ENCODE data around the gene CNTNAP4.

CNTNAP4 gene

DNA sequence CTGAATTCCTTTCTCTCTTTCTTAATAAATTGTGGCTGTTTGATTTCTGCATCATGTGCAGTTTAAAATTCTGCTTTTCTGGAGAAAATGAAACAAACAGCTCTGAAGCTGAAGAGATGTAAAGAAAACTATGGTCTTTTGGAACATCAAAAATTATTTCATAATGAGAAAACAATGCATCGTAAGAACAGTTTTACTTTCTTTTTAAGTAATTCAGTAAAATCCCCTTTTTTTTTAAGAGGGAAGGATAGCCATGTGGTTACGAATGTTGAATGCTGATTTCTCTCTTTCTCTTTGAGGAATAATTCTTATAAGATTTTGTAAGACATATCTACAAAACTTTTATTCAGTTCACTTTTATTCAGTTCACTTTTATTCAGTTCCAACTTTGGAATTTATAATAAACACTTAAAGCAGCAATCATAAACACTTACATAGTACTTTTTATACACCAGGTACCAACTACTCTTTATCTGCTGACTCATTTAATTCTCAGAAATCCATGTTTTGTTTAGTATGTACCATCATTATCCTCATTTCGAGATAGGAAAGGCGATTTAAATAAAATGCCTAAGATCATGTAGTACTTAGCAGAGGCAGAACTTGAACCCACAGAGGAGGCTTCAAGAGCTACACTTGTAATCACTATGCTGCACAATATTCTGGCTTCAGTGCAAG is 26.6 kb downstream of the CNTNAP4 start:
- DNase-seq (ENCODE audit: low read depth, low spot score): no peak

DNA sequence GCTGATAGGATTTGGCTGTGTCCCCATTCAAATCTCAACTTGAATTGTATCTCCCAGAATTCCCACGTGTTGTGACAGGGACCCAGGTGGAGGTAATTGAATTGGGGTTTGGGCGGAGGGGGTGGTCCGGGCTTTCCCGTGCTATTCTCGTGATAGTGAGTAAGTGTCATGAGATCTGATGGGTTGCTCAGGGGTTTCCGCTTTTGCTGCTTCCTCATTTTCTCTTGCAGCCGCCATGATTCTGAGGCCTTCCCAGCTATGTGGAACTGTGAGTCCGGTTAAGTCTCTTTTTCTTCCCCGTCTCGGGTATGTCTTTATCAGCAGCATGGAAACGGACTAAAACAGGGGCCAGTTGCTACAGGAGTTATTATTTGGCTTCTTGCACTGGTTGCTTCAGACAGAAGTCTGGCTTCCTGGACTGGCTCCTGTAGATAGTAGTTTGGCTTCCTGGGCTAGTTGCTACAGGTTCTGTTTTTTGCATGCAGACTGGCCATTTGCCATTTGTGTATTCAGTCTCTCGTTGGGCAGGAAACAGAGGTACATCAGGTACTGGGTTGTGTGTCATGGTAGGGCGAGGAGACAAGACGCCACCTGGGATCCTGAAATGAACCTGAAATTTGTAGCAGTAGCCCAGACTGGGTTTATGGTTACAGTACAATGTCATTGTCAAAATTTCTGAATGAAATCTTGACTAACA is 32.6 kb downstream of the CNTNAP4 start:
- DNase-seq (ENCODE audit: low read depth, low spot score): no peak

DNA sequence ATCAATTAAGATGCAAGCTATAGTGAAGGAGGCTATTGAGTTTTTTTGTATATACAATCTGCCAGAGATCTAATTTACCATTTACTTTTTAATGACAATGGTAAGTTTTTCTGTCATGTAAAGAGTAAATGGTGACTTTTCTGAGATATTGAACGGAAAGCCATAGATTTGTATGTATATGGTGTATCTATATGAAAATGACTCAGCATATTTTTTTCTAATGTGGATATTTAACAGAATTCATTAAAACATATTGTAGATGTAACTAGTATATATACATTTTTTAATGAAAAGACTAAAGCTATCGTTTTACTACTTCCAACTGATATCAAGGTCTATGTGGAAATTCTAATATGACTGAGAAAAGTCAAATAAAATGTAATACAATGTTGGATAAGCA is 34.1 kb downstream of the CNTNAP4 start:
- no peak for DNase-seq (ENCODE audit: low read depth, low spot score)

DNA sequence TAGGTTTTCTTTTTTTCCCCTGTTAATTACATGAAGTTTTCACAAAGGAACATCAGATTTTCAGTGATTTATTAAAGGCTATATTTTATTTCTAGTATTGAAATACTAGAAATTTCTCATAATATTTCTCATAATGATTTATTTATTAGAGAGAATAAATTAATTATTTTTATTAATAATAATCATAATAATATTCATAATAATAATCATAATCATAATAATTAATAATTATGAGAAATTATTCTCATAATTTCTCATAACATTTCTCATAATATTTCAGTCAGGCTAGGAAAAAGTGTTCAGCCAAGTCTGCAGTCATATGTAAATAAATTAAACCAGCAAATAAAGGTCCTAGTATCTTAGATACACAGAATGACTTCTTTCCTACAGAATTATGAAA is 41.4 kb downstream of the CNTNAP4 start:
- DNase-seq (ENCODE audit: low read depth, low spot score): no peak

DNA sequence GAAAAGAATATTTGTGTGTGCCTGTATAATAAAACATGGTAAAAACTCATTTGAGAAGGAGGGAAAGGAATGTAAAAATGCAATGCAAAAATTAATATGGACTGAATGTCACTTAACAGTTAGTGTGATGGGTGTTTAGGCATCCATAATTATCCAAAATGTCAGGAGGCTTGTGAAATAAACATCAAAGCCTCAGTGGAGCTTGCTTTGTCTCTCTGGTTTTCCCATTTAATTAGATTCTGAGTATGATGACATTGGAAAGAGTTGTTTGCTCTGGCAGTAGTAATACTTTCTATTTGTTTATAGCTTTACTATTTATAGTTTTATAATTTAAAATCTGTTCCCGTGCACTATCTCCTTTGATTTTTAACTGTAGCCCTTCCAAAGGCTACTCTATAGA is 51.9 kb downstream of the CNTNAP4 start:
- no peak for DNase-seq (ENCODE audit: low read depth, low spot score)

DNA sequence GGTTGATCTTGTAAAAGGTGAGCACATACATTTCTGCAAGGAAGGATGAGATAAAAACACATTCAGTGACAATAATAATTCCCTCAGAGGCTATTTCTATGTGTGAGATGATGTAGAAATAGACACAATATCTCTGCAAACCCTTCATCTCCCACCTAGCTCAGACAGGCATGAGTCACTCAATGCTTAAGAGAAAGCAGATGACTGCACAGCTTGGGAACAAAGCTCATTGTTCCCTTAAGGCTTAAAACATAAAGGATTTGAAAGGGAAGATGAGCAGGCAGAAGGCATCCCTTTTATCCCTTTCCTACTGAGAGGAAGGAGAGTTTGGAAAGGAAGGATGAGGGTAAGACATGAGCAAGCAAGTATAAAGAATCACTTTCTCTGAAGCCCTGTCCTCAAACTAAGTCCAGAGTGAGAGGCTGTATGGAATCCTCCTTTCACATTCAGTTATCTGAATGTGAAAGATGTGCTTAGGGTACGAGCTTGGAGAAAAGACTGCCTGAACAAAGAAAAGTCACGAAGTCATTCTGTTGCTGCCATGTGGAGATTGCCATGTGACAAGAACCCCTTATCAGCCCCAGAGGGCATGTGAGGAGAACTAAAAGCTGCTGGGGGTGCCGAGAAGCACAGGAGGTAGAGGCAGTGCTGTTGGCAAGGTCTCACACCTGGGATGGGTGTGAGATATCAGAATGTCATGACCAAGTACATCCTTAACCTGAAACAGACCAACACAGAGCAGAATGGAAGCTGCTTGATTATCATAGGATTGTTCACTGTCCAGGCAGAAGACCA is 58.2 kb downstream of the CNTNAP4 start:
- no peak for DNase-seq (ENCODE audit: low read depth, low spot score)

DNA sequence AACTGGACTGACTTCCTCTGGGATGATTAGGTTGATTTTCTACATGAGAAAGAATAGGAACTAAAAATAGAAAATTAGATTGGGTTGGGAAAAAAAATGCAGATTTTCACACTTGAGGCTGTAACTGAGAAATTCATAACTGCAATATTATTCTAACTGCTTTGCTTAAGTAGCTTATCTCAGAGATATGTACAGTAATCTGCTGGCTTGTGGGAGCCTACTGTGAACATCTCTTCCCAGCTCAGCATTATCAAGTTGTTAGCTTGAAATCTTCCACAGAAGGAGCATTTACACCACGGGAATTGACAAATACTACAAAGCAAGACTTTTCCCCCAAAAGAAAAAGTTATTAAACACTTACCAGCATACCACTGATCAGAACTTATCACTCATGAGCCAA is 58.9 kb downstream of the CNTNAP4 start:
- no peak for DNase-seq (ENCODE audit: low read depth, low spot score)

DNA sequence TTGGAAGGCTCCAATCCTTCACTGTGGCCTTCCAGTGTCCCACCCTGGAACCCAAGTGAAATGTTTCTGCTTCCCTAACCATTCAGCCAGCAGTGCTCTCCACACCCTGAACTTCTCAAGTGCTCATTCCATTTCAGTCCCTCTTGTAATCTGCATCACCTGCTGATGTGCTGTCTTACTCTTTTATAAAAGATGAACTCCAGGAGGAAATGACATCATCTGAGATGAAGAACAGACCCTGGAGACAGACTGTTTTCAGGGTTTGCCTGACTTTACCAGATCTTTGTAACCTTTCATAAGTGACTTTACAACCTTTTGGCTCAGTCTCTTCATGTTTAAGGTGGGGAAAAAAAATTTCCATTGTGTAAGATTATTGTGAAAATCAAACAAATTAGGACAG is 61.3 kb downstream of the CNTNAP4 start:
- DNase-seq (ENCODE audit: low read depth, low spot score): no peak

DNA sequence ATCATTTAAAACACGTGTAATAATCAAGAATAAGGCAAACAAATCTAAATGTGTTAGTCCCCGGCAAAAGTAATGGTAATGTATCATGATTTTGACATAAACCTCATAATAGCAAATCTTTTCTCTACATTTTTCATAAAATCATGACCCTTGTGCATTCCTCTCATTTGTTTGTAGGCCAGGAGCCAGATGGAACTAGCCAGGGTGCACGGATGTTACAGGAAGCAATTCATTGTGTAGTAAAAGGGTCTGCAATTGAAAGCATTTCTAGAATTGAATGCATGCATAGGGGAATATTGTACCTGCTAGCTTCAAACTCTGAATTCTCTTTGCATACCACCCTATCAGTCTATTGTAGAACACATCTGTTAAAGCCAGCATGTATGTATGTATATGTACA is 66.6 kb downstream of the CNTNAP4 start:
- no peak for DNase-seq (ENCODE audit: low read depth, low spot score)

DNA sequence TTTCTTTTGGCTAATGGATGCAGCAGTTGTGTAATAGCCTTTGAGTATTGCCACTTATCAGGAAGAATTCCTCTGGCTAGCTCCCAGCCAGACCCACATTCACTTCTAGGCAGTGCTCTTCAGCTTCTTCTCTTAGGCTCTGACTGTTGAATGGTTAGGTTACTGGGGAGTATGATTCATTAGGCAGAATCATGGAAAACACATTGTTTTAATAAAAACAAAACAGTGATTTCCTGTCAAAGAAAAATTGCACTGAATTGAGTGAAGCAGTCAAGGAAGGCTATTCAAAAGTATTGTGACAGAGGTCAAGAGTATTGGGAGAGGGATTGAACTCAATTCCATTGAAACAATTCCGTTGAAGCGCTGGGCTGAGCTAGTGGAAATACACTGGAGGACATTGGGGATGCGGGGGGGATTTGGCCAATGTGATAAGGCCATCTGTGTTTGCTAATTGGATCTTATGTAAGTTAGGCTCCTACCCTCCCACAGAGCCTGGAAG is 68.0 kb downstream of the CNTNAP4 start:
- no peak for DNase-seq (ENCODE audit: low read depth, low spot score)

DNA sequence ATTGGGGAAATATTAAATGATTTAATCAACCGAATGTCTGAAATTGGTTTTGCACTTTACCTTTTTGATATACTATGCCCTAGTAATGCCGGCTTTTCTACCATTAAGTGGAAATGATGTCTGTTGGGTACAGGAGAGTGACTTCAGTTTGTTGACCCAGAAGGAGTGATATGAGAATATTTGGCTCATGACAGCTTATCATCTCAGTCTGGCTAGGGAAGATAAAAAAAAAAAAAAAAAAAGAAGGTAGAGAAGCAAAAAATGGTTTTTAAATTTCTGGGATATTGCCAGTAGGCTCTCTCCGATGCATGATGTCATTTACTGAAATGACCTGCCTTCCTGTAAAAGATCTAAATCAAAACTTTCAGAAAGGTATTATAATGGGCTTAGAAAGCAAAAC is 69.0 kb downstream of the CNTNAP4 start:
- no peak for DNase-seq (ENCODE audit: low read depth, low spot score)

DNA sequence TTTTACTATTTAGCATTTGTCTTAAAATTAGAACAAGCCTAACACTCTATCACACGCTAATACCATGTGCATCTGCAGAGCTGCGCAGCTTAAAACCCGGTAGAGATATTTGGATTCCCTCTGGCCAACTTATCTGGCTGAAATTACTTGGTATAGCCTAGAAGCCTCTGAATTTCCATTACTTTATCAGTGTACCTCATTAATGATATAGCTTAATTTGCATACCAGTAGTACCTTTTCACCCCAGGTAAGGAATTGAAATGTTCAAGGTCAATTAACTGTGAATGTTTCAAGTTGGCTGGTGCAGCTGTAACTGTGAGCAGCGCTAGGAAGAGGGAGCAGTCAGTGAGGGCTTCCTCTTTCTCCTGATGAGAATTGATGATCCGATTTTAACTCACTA is 74.2 kb downstream of the CNTNAP4 start:
- DNase-seq (ENCODE audit: low read depth, low spot score): no peak

DNA sequence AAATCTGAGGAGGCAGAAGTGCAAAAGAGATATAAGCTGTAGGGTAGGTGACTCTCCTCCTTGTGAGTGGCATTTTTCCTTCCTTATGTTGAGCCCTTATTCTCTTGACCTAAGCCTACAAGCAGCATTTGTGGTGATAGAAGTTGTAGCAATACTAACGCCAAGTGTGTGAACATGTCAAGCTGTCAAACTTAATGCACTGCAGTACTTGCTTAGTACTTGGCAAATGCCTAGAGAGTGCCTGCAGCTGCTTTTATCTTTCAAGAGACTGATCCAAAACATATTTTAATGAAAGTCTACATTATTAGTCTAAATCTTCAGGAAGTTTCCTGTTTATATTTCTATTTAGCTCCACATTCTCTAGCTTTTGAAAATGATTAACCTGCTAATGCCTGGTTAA is 83.2 kb downstream of the CNTNAP4 start:
- DNase-seq (ENCODE audit: low read depth, low spot score): no peak

DNA sequence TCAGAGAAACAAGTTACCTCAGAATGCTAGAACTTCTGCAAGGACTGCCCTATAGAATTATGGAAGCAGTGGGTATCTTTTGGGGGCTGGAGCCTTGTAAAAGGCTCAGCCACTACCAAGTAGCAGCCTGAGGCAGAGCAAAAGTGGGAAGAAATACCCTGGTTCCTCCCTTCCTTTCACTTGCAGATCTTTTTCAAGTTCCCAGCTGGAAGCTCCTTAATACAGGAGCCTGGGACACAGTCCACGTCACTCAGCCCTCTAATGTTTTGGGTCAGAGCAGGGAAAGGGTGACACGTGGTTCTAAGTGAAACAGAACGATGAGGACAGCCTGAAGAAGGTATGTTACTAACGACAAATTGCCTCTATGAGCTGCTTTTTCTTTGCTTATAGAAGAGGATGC is 93.1 kb downstream of the CNTNAP4 start:
- DNase-seq (ENCODE audit: low read depth, low spot score): peak; percentile 52

DNA sequence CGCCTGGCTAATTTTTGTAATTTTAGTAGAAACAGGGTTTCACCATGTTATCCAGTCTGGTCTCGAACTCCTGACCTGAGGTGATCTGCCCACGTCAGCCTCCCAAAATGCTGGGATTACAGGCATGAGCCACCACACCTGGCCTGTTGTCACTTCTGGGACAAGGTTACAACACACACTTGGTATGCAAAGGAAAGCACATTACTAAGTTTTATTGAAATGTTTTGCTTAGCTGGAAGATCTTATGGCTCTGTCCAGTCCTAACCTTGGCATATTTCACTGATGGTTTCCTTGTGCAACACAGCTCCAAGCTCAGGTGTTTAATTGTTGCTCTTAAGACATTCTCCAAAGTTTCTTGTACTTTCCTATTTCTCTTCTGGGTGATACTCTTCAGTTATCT is 94.2 kb downstream of the CNTNAP4 start:
- no peak for DNase-seq (ENCODE audit: low read depth, low spot score)

DNA sequence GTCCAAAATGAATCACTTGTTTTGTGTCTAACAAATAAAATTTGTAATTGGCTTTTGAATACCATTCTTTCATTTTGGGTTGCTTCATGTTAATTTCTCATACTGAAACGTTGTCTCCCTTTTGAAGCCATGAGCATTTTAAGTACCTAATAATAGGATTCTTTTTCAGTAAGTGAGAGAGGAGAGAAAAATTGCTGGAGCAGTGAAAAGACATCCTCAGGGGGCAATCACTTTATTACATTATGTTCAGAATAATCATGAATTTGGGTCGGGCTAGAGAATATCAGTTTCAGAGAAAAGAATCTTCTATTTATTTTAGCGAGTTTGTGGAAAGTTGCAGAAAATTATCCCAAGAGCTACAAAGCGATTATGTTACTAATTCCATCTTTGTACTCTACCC is 96.8 kb downstream of the CNTNAP4 start:
- no peak for DNase-seq (ENCODE audit: low read depth, low spot score)

DNA sequence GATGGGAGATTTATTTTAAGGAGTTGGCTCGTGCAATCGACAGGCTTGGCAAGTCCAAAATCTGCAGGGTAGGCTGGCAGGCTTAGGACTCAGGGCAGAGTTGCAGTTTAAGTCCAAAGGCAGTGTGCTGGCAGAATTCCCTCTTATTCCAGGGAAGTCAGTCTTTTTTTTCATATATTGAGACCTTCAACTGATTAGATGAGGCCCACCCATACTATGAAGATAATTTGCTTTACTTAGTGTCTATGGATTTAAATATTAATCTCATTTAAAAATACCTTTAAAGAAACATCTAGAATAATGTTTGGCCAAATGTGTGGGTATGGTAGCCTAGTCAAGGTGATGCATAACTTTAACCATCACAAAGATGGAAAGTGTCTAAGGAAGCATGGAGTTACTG is 99.8 kb downstream of the CNTNAP4 start:
- DNase-seq (ENCODE audit: low read depth, low spot score): no peak

DNA sequence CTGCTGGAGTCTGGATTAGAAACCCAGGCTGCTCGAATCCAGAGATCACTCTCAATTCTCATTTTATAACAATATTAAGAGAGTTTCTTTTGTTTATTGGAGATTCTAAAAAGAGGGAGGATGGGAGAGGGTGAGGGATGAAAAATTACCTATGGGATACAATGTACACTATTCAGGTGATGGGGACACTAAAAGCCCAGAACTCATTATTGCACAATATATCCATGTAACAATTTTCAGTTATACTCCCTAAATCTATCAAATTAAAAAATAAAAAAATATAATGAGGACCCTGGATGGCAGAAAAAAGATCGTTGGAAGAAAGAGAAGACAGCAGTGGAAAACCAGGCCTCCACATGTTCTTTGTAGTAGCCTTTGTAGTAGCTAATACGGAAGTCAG is 100.8 kb downstream of the CNTNAP4 start:
- DNase-seq (ENCODE audit: low read depth, low spot score): no peak

DNA sequence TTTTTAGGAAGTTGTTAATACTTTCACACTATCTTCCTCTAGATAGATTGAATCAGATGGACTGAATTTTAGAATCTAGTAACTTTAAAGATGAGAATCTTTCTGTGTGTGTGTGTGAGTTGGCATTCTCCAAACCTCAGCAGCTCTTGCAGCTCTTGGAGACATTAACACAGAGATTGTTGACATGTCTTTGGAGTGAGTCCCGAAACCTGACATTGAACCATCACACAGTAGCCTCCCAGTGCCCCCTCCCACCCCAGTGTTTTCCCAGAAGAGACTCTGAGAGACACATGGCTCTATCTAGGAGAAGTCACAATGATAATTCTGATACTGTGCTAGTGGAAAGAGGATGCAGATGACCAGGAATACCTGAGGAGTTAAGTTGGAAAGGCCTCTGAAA is 103.9 kb downstream of the CNTNAP4 start:
- no peak for DNase-seq (ENCODE audit: low read depth, low spot score)

DNA sequence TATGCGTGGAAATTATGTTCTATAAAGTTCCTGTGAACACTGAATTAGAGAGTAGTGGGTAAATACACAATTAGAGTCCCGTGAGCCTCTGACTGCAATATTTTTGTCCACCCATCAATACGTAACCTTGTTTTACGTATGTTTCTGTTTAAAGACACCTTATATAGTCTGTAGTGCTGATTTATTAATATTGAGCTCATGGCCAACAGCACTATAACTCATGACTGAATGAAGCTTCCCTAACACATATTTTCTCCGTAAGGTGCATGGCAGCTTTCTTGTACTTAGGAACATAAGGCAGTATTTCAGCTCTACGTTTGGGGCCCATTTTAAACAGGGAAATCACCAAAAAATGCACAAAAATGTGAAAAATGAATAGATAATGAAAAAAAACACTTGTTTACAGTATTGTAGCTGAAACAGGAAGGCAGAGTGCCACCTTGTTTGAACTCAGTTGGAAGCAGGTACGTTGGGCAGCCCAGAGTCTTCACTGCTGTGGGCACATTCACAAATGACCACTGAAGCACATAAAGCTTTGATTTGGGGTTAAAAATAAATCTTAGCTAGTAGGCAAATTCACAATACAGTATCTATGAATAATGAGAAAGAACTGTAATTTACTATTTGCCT is 108.5 kb downstream of the CNTNAP4 start:
- DNase-seq (ENCODE audit: low read depth, low spot score): no peak

DNA sequence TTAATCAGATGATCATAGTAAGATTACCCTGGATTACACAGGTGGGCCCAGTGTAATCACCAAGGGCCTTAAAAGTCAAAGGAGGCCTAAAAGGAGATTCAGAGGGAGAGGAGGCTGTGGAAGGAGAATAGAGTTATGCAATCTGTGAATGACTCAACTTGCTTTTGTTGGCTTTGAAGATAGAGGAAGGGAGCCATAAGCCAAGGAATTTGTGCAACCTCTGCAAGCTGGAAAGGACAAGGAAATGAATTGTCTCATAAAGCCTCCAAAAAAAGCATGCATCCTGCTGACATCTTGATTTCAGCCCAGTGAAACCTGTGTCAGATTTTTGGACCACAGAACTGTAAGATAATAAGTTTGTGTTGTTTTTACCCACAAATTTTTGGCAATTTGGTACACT is 109.6 kb downstream of the CNTNAP4 start:
- no peak for DNase-seq (ENCODE audit: low read depth, low spot score)

DNA sequence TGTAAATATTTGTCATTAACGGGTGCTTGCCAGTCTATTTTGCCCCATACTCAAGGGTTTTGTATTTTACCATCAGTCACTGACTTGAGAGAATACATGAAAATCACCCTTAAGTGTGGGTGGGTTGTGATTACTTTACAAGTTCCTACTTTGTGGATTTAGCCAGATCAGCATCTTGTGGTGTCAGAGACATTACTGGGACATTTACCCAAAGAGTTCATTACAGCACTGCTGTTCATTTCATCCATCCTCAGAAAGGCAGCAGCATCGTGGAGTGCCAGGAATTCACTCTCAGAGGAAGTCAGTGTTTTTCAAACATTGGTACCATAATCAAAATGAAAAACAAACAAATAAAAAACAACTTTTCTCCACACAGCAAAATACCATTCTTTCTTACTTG is 110.8 kb downstream of the CNTNAP4 start:
- DNase-seq (ENCODE audit: low read depth, low spot score): no peak

Measured in ELF-1 (cell line).